Measurements from ENCODE around the gene MRPL51.

- TF ChIP-seq CTCF (conservative IDR thresholded peaks at IDR 0.05) (no peak), EZH2 (IDR thresholded peaks at IDR 0.05; ENCODE audit: low read depth) (no peak)
Observed at GRCh38 chr12:6524648-6525047, 31.6 kb upstream of the MRPL51 start.

Data from PC-9 (cell line).